Stimulated activated naive CD4-positive, alpha-beta T cell (primary cell): ENCODE data around the gene IKZF1.

Source experiments
- DNase-seq, 6 experiments: peaks; one replicate each; lab custom pipeline; 2025; lab: John Stamatoyannopoulos, UW

Gene IKZF1

DNA sequence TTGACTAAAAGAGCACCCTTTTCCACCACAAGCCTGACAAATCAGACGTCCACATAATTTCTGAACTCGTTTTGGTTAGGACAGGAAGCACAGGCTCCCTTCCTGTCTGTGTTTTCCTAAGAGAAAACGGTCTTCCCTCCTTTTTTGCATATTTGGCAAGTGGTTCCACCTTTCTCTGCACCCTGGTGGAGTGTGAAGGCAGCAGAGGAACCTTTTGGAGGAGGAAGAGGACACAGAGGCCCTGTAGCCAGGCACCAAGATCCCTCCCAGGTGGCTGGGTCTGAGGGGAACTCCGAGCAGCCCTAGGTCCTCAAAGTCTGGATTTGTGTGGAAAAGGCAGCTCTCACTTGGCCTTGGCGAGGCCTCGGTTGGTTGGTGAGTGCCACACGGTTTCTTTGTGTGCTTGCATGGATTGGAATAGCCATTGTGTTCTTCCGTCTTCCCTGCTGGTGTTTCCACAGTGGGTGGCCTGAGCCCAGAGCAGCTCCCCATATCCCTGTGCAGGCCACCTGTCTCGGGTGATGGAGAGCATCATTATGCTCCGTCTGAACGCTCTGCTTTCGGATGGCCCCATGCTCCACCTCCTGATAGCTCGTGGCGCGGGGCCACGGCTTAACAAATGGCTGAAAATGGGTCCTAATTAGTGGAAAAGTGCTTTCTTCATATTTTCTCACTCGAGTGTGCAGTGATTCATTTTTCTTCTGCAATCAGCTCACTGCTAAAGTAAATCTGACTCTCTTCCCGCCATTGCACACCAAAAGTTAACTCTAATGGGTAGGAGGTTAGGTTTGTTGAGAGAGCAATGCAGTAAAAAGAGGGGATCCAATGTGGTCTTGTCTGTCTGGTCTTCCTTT lies 4.2 kb downstream of the IKZF1 start:
- peak in 2 of 6 experiments; percentile 20 to 29 for DNase-seq

DNA sequence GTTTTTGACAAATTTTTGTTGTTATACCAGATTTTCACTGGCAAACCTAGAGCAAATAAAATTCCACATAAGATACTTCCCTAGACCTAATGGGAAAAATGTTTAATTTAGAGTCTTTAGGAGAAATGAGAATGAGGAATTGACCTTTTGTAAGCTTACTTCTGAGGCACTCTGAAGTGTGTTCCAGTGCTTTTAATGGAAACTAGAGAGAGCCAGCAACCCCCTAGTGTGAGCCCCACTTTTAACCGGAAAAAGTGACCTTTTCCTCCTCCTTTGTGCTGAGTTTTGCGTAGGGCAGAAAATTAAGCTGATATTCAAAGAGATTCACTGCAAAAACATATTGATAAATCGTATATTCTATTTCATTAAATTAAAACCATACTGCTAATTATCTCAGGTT lies 5.2 kb downstream of the IKZF1 start:
- no peak for DNase-seq

DNA sequence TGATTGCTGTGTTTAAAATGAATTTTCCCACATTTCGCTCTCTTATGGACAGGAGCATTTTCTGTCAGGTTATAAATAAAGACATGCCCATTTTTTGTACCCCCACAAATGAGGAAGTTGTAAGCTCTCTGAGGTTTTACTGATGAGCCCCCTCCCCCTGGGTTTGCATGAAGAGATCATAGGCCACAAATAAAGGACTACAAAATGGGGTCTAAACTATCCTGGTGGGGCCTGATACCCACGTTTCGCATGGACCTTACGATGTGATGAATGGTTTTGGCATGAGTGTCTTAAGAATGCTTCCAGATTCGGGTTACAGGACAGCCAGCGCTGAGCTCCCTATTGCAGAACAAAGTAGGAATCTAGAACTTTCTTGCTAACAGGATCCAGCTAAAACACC lies 5.8 kb downstream of the IKZF1 start:
- DNase-seq, result no peak

DNA sequence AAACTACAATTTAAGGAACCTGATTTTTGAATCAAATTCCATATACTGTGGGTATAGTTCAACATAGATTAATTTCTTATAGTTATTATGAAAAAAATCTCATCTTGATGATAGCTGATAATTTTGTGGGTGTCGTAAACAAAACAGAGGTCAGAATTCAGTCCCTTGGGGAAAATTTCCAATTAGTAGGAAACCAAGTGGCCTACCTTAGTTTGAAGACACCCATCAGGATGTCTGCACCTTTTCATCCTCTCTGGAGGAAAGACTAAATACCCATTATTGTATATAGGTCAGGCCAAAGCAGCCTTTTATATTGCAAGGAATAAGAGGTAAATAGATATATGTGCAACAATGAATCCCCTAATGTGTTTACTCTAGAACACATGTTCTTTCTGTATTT lies 6.4 kb downstream of the IKZF1 start:
- no peak for DNase-seq

DNA sequence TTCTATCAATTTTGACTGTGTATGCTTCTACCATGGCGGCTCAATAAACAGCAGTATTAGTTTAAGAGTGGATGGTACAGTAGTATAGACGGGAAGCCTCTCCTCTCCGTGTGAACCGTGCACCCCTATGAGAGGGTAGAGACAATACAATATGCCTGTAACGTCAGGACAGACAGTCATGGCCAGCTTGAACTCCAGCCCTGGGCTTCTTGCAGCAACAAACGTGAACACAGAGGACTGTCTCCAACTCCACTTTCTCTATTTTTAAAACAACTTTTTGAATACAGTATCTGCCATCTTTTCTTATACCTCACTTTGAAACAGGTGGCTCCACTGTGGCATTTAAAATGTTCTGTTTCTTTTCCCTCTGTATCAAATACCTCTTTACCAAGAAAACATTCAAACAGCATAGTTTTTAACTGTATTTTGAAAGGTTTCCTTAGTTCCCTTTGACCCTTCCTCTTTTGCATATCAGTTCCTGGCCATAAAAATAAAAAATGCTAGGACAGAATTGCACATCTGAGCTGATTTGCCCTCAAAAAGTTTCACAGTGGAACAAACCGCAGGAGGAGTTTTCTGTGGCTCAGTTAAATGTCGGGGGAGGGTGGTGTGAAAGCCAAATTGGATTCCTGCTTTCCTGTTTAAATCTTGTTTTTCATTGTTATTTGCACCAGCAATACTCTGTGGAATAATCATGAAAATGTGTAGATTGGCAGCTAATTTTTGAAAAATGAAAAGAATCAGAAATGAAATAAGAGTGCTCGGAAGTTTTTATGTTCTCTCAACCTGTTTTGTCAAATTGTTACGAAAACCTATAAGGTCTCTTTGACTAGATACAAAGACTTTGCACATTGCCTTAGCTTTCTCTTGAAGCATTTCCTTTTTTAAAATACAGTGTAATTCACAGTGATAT lies 8.0 kb downstream of the IKZF1 start:
- peak in 2 of 6 experiments; percentile 59 to 67 for DNase-seq

DNA sequence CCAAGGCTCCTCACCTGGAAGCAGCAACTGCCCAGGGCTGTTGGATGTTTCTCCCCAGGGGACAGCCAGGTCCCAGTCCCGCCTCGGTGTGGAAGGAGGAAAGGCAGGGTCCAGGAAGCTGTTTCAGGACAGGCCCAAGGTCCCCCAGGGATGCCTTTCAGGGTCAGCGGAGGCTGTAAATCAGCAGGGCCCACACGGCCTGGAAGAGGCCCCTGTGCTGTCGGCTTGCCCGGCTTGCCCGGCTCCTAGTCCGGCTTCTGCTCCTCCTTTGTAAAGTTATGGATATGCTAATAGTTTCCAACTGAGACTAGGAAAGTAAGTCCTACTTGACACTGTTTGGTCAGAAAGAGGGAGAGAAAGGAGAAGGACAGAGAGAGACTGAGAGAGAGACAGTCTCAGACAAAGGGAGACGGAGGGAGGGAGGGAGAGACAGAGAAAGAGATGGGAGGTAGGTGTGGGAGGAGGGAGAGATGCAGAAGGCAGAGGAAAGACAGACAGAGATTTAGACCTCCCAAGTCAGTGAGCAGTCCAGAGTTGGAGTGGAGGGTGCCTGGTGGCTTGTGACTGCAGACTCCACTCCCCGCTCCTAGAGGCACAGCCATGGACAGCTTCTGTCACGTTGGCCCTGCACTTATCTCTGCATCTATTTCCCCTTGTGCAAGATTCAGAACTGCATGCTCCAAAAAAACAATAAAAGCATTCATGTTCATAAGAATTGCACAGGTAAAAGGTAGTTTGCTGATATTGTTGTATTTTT lies 10.5 kb downstream of the IKZF1 start:
- peak in 2 of 6 experiments; percentile 25 to 29 for DNase-seq

DNA sequence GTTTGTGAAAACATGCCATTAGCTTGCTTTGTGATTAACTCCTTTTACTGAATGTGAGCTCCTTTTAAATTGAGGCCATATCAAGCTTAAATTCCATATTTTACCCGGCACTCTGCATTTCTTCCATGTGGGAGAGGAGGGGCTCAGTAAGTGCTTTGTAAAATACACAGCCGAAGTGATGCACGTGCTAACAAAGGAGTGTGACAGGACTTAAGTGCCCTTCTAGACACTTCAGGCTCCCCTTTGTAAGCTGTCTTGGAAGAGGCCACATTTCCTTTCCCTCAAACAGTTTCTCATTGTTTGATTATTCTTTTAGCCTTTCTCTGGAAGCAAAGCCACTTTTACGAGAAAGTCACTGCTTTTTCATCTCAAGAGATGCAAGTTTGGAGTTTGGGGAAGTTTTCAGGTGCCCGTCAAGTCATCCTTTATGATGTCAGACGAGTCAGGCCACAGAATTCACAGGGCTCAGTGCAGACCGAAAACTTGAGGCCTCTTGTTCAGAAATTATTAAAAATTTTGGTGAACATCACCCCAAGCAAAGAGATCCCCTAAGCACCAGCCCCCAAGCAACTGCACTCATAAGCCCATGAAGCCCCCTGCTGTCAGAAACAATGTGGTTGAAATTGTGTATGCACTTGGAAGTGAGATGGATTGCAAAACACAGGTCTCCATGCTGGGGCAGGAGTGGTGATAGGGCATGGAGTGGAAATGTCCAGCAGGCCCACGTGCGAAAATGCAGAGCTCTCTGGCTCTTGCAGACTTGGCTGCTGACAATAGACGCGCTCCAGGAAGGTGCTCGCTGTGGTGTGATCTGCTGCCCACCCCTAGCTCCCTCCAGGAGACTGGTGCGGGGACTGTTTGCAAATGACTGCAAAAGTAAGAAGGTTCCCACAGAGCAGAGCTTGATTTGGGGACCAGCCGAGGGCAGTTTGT lies 11.5 kb downstream of the IKZF1 start:
- DNase-seq, result no peak

DNA sequence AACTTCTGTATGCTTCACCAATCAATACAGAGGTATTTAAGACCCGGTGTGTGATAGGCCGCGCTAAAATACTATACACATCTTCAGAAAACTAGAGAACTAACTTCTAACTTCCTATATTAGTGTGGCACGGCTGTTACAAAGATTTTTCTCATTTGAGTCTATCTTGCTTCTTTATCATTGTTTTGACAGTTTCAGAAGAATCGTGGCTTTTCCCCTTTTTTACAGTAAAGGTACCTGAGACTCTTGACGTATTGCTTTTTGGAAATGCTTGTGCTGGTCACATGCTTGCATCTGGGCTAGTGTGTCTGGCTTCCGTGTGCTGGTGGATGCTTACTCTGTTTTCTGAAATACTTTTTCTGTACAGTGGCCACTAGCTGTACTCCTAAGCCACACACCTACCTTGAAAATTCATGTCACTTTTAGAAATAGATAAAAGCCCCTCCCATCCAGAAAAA lies 12.7 kb downstream of the IKZF1 start:
- DNase-seq, result peak in 5 of 6 experiments; percentile 61 to 90 (median 86)

DNA sequence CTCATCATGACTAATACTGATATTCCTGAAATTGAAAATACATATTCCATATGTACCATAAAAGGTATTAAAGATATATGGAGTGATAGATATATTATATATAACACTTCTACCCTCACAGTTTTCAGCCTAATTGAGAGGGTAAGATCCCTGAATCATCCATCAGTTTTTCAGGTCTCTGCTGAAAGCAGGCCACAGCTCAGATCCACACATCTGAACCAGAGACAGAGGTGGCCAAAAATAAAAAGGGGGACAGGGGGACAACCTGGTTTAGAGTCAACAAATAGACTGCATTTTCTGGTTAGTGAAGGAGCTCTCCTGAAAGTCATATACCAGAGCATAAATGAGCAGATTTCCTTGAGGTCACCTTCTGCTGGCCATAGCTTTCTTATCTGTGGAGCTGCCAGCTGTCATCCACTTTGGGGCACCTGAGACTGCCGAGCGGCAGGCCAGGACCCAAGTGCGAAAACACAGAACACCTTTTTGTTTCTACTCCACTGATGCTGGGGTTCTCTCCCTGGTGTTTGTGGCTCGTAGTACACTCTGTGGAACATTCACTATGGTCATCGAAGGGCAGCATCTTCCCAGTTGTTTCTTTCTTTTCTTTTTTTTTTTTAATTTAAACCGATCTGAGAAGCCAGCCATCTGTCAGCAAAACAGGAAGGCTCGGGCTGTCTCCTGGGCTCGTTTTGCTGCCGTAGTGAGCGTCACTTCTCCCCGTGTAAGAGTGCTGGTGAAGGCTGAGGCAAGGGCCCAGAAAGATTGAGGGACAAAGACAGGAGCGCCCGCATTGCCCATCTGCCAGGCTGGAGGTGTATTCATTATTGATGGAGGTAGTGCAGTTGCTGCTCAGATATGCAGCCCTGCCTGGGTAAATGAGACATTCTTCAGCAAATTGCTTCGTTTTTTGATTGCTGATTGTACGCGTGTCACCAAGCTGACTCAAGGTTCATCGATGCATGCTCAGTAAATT lies 13.5 kb downstream of the IKZF1 start:
- DNase-seq, result peak; percentile 41 to 63 (median 46)

DNA sequence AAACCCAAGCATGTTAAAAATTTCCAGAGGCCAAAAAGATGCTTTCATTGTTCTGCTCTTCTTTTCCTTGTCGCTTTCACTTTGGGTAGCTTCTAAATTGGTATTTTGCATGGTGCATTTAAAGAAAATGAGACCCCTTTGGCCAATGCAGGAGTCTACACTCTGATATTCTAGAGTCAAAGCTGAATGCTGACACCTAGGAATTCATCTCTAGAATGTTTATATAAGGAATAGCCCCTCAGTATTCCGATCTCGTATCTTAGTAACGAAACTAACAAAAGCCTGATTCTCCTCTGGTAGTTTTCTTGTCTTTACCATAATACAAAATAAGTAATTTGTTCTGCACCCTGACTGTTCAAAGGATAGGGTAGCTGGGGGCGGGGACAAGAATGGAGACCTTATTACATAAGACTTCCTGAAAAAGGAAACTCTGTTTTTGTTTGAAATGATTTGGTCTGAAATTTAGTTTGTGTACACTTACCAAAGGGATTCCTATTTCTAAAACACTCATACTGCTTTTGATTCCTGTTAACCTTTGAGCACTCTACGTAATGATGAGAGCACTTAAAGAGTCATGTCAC lies 17.1 kb downstream of the IKZF1 start:
- DNase-seq, result peak; percentile 28 to 84 (median 76)

DNA sequence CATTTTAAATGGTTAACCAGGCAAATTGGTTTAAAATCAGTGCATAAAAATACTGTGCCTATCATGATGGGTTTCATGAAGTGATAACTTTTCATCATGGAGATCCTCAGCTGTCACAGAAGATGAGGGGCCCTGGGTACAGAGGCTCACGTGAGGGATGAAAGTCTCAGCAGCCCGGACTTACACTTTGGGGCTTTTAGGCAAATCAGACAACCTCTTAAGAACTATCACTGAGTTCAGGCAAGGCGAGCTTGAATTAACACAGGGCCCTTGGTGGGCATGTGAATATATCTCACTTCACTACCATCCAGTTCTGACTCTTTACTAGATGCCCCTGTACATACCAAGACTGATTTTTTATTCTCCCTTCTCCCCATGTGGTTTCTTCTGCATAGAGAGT lies 19.6 kb downstream of the IKZF1 start:
- no peak for DNase-seq

DNA sequence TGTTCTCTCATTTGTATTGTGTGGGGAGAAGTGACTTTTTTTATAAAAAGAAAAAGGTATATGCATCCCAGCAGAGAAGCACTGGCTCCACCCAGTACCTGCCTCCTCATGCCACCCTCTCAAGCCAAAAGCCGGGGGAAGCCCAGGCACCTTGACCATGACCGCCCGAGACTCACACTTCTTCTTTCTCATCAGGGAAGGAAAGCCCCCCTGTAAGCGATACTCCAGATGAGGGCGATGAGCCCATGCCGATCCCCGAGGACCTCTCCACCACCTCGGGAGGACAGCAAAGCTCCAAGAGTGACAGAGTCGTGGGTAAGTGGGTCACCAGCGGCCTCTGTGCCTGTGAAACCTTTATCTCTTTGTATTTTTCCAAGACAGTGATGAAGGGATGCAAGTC lies 22.9 kb downstream of the IKZF1 start:
- no peak for DNase-seq

DNA sequence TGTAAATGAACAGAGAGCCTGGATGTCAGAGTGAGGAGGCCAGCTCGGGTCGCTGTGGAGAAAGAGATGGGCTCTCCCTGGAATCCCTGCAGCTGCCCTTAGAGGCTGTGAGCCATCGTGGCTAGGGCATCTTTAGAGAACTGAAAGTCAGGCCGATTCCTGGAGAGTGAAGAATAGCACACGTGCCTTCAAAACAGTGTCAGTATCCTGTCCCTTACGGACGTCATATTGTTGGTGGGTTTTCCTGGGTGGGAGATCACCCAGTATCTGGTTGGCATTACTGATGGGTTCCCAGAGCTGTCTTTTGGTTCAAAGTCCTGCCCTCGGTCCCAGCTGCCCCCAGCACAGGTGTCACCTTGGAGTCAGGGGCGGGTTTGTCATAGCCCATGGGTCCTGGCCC lies 25.3 kb downstream of the IKZF1 start:
- no peak for DNase-seq

DNA sequence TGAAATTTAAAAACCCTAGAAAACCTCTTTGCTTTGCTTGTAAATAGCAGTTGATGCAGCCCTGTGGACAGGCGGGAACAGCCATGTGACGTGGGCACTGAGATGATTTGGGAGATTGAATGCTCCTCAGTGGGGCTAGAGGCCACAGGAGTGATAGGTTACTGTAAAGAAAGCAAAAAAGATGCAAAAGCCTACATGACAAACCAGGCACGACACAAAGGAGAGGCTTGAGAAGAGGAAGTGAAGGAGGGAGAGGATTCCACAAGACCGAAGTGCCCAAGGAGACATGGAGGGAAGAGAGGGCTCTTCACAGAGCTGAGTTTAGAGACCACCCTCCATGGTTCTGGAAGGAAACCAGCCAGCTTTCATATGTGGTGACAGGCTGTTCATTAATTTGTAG lies 25.7 kb downstream of the IKZF1 start:
- DNase-seq, result no peak

DNA sequence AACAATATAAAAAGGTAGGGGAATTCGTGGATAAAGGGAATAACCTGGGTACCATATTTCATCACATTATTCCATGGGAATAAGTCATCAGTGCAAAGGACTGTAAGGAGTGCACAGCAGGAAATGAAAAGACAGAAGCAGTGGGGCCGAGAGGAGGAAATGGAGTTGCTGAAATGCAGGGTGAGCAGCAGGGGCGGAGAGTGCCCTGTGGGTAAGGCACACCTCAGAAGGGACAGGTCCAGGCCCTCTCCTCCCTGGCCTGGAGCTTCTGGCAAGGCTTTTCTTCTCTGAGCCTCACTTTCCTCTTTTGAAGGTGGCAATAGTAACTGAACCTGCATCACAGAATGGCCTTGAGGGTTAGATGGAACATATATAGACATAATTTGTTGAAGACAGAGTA lies 26.2 kb downstream of the IKZF1 start:
- no peak for DNase-seq

DNA sequence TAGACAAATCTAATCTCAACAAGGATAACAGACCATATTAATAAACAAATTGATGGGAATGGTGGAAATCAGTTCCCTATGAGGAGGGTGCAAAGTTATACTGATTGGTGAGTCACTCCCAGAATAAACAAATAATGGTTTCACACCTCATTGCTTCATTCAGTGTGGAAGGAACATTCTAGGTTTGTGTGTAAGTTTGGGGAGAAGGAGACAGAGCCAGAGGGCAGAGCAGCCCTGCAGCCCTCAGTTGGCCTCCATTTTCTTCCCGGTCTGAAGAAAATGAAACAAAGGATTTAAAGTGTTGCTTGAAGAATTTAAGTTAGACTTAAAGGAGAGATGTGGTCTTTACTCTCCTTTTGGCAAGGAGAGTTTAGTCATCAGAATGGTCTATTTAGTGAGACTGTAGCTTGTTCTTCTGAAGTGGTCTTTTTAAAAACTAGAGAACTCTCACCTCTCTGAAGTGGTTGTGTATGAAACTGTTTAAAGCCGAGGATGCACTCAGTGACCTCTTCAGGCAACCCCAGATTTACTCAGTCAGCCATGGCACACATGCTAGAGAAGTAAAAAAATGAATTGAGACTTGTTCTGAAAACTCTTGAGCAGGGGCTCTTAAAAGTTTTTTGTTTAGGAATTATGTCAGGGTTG lies 27.2 kb downstream of the IKZF1 start:
- peak in 5 of 6 experiments; percentile 13 to 68 (median 57) for DNase-seq

DNA sequence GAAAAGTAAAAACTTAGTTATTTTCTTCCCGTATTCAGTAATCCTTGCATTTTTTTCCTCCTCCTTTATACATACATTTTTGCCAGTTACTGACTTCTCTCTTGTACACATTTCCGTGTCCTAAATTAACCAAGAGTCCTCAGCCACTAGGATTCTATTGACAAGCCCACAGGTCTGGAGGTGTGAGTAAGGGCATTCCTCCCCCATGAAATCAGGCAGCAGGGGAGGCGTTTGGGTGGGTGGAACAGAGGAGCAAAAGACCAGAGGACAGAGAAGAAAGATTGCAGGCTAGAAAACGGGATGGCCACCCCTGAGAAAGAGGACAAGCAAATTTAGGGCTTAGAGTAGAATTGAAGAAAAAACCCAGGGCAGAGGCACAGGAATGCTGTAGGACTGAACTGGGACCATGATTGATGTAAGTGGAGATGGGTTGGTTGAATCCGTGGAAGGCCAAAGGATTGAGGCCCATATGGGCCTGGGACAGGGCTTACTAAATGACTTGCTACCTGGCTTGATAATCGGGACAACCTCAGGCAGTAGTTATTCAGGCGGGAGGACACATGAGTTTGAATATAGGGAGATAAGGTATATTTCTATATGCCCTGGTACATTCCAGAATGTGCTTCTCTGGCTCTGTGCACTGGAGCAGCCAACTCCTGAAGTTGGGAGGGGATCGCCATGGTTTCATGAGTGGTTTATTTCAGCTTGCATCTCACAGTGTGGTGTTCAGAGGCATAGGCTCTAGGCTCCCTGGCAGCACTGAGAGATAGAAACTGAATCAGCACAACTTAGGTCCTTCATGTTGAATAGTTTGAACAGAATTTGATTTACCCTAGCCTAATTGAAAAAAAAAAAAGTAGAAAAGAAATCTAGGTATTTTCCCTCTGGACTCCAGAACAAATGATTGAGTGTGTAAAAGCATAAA lies 28.0 kb downstream of the IKZF1 start:
- no peak for DNase-seq

DNA sequence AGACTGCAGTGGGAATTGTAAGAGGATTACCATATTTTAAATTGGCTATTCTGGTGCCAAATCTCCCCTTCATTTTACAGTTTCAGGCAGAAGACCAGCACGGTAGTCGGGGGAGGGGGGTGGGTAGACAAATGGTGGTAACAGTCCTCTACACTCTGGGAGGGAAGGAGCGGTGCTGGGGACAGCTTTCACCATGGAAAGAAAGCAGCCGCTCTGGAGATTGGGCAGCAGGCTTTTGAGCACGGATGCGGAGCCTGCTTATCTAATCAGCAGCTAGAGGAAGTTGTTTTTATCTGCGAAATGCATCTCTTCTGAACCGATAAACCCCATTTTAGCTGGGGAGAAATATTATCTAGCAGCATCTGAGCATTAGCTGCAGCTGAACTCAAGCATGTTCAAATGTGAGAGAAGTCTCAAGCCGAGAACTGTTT lies 28.7 kb downstream of the IKZF1 start:
- DNase-seq, result peak; percentile 33 to 68 (median 63)
